GM12873 (cell line): ENCODE measurements around the gene ZDHHC14.

Experiments
- CTCF ChIP-seq: IDR thresholded peaks from 2 replicates; pipeline ENCODE4 v1.5.1; 2012; ENCODE audit warnings: low read depth, mild to moderate bottlenecking, moderate library complexity, low read length, control low read depth; ENCODE audit not compliant: insufficient read depth; ENCODE audit errors: missing control alignments

Gene ZDHHC14

GRCh38 chr6:157440171-157440570 is 59.2 kb downstream of the ZDHHC14 start:
- no peak for TF ChIP-seq CTCF

- no peak for TF ChIP-seq CTCF
Observed at GRCh38 chr6:157442291-157442690, 61.3 kb downstream of the ZDHHC14 start.

GRCh38 chr6:157443066-157443800 is 62.2 kb downstream of the ZDHHC14 start:
- no peak for TF ChIP-seq CTCF

- no peak for TF ChIP-seq CTCF
Observed at GRCh38 chr6:157445277-157446009, 64.5 kb downstream of the ZDHHC14 start.

GRCh38 chr6:157447735-157448134 is 66.7 kb downstream of the ZDHHC14 start:
- TF ChIP-seq CTCF, result no peak

- no peak for TF ChIP-seq CTCF
Observed at GRCh38 chr6:157449610-157450009, 68.6 kb downstream of the ZDHHC14 start.

- TF ChIP-seq CTCF, result no peak
Observed at GRCh38 chr6:157450931-157451742, 70.1 kb downstream of the ZDHHC14 start.
